H1 (cell line): ENCODE data around the gene PGM2. TPM values are rescaled to one million over a fixed set of nuclear protein-coding genes. Genes with fewer than 3 reads are reported as not detected.

Source experiments
- CTCF ChIA-PET: fragments of 300-600 bp; sonication (Branson Sonifier 250); formaldehyde crosslinking; loops from one replicate; lab custom pipeline; 2021; ENCODE audit not compliant: partially characterized antibody; lab: Charles Lee
- POLR2A ChIA-PET: fragments of 300-600 bp; sonication (Branson Sonifier 250); formaldehyde crosslinking; loops from one replicate; lab custom pipeline; 2021; ENCODE audit warnings: inconsistent platforms; ENCODE audit not compliant: partially characterized antibody; lab: Charles Lee
- DNase-seq, 2 experiments: peaks; one replicate each; pipeline versions ENCODE4 v3.0.0 to v3.0.0-alpha.2; 2010 to 2022; ENCODE audit warnings: low spot score in 2 of 2, low read depth in 1 of 2, mixed read lengths in 1 of 2
- FAIRE-seq: peaks from 2 replicates; lab custom pipeline; 2011; peaks lifted over from hg19 to GRCh38; lab: Jason Lieb, UNC
- H2AFZ ChIP-seq: 2 replicates; pipeline ENCODE4 v1.8.1; 2012; ENCODE audit warnings: low read length, inconsistent platforms
- H2AK5ac ChIP-seq: 2 replicates; pipeline ENCODE4 v1.6.1; 2013; ENCODE audit warnings: low read depth, low read length
- H2BK120ac ChIP-seq: replicated peaks from 2 replicates; pipeline ENCODE3; 2013; ENCODE audit warnings: low read depth, low read length, inconsistent platforms
- H2BK12ac ChIP-seq: 2 replicates; pipeline ENCODE4 v1.6.1; 2013; ENCODE audit warnings: low read depth, low read length
- H2BK15ac ChIP-seq: 2 replicates; pipeline ENCODE4 v1.6.1; 2013; ENCODE audit warnings: low read length
- H2BK20ac ChIP-seq: 2 replicates; pipeline ENCODE4 v1.6.1; 2013; ENCODE audit warnings: low read length
- H2BK5ac ChIP-seq: 2 replicates; pipeline ENCODE4 v1.6.1; 2013; ENCODE audit warnings: low read depth, low read length
- H3K14ac ChIP-seq: 2 replicates; pipeline ENCODE4 v1.6.1; 2013; ENCODE audit warnings: inconsistent platforms; ENCODE audit not compliant: insufficient read length
- H3K18ac ChIP-seq: 2 replicates; pipeline ENCODE4 v1.6.1; 2013; ENCODE audit warnings: low read length; ENCODE audit errors: extremely low read depth
- H3K23ac ChIP-seq: 2 replicates; pipeline ENCODE4 v1.6.1; 2013; ENCODE audit warnings: inconsistent platforms; ENCODE audit not compliant: insufficient read length
- H3K23me2 ChIP-seq: 2 replicates; pipeline ENCODE4 v1.6.1; 2013; ENCODE audit warnings: low read depth, low read length
- H3K27ac ChIP-seq: 2 replicates; pipeline ENCODE4 v1.6.1; 2011; ENCODE audit warnings: low read depth, low read length, inconsistent platforms
- H3K27me3 ChIP-seq, 4 experiments: replicated peaks in 1 of 4; 1 replicate in 1 of 4; 2 replicates in 3 of 4; pipeline versions ENCODE4 v1.6.1 to v1.8.1; 2011 to 2013; ENCODE audit warnings: low read length in 3 of 4, mild to moderate bottlenecking in 3 of 4, inconsistent platforms in 2 of 4, mixed read lengths in 2 of 4, moderate library complexity in 1 of 4; ENCODE audit not compliant: control insufficient read depth in 3 of 4, insufficient read depth in 3 of 4; ENCODE audit errors: extremely low read depth in 1 of 4
- H3K36me3 ChIP-seq, 4 experiments: 2 replicates each; pipeline versions ENCODE4 v1.6.1 to v1.8.1; 2011 to 2013; ENCODE audit warnings: mild to moderate bottlenecking in 4 of 4, low read length in 3 of 4, moderate library complexity in 2 of 4, control low read depth in 1 of 4, inconsistent platforms in 1 of 4; ENCODE audit not compliant: insufficient read depth in 4 of 4, control insufficient read depth in 2 of 4
- H3K4ac ChIP-seq: replicated peaks from 2 replicates; pipeline ENCODE3; 2013; ENCODE audit warnings: low read length, low read depth, mixed read lengths, inconsistent platforms; ENCODE audit not compliant: insufficient read length
- H3K4me1 ChIP-seq, 4 experiments: replicated peaks in 1 of 4; 1 replicate in 1 of 4; 2 replicates in 3 of 4; pipeline versions ENCODE4 v1.6.1 to v1.8.1; 2011 to 2013; ENCODE audit warnings: low read length in 3 of 4, inconsistent platforms in 2 of 4, mixed read lengths in 1 of 4; ENCODE audit not compliant: insufficient read depth in 4 of 4, control insufficient read depth in 3 of 4
- H3K4me2 ChIP-seq, 2 experiments: 2 replicates each; pipeline versions ENCODE4 v1.6.1 to v1.8.1; 2011 to 2013; ENCODE audit warnings: low read depth in 2 of 2, low read length in 2 of 2, control low read depth in 1 of 2, inconsistent platforms in 1 of 2, mild to moderate bottlenecking in 1 of 2; ENCODE audit not compliant: insufficient read depth in 1 of 2
- H3K4me3 ChIP-seq, 4 experiments: fragments of 200-600, 300-600 bp in 1 of 4; sonication (generic), shearing (Covaris generic), sonication (Bioruptor Twin) in 1 of 4; 2 replicates each; pipeline versions ENCODE4 v1.5.1 to v1.8.1; 2011 to 2016; ENCODE audit warnings: low read length in 4 of 4, low read depth in 3 of 4, control low read depth in 2 of 4, inconsistent platforms in 2 of 4, mild to moderate bottlenecking in 2 of 4, mixed read lengths in 1 of 4, moderate library complexity in 1 of 4; ENCODE audit not compliant: insufficient read depth in 2 of 4; ENCODE audit errors: extremely low read depth in 1 of 4
- H3K56ac ChIP-seq: replicated peaks from 2 replicates; pipeline ENCODE3; 2013; ENCODE audit warnings: low read depth, mild to moderate bottlenecking, mixed read lengths, low read length, inconsistent platforms; ENCODE audit not compliant: insufficient read length
- H3K79me1 ChIP-seq: 2 replicates; pipeline ENCODE4 v1.6.1; 2013; ENCODE audit warnings: low read depth, low read length, control low read depth
- H3K79me2 ChIP-seq, 2 experiments: 2 replicates each; pipeline versions ENCODE4 v1.6.1 to v1.8.1; 2012 to 2013; ENCODE audit warnings: low read length in 2 of 2, mild to moderate bottlenecking in 2 of 2, inconsistent platforms in 1 of 2; ENCODE audit not compliant: insufficient read depth in 2 of 2, control insufficient read depth in 1 of 2
- H3K9ac ChIP-seq, 4 experiments: replicated peaks in 1 of 4; 1 replicate in 1 of 4; 2 replicates in 3 of 4; pipeline versions ENCODE4 v1.6.1 to v1.8.1; 2011 to 2013; ENCODE audit warnings: low read depth in 3 of 4, low read length in 3 of 4, control low read depth in 2 of 4, mild to moderate bottlenecking in 2 of 4, moderate library complexity in 2 of 4, inconsistent platforms in 1 of 4; ENCODE audit errors: extremely low read depth in 1 of 4
- H3K9me3 ChIP-seq, 2 experiments: 2 replicates each; pipeline versions ENCODE4 v1.6.1 to v1.8.1; 2012 to 2013; ENCODE audit warnings: mild to moderate bottlenecking in 2 of 2, moderate library complexity in 2 of 2, control low read depth in 1 of 2, inconsistent platforms in 1 of 2, low read depth in 1 of 2, low read length in 1 of 2, mixed read lengths in 1 of 2; ENCODE audit not compliant: insufficient read depth in 2 of 2
- H4K20me1 ChIP-seq, 2 experiments: replicated peaks in 1 of 2; 2 replicates each; pipeline versions ENCODE3 to v1.8.1; 2011 to 2013; ENCODE audit warnings: inconsistent platforms in 2 of 2, low read length in 2 of 2, mild to moderate bottlenecking in 1 of 2; ENCODE audit not compliant: insufficient read depth in 2 of 2, control insufficient read depth in 1 of 2
- H4K5ac ChIP-seq: 2 replicates; pipeline ENCODE4 v1.6.1; 2013; ENCODE audit warnings: low read length, low read depth, mixed read lengths, inconsistent platforms; ENCODE audit not compliant: insufficient read length
- H4K8ac ChIP-seq: 2 replicates; pipeline ENCODE4 v1.8.0; 2013; ENCODE audit warnings: mild to moderate bottlenecking, moderate library complexity, low read length, inconsistent platforms; ENCODE audit not compliant: insufficient read depth; ENCODE audit errors: extremely low read depth
- H4K91ac ChIP-seq: replicated peaks from 2 replicates; pipeline ENCODE3; 2013; ENCODE audit warnings: low read length, mixed read lengths, inconsistent platforms; ENCODE audit not compliant: insufficient read length
- ASH2L ChIP-seq: fragments of 200-600, 300-600 bp; sonication (generic); IDR thresholded peaks from one replicate; pipeline ENCODE4 v1.7.1; 2017; ENCODE audit warnings: low read length
- BACH1 ChIP-seq: IDR thresholded peaks from 2 replicates; pipeline ENCODE4 v1.6.1; 2012; ENCODE audit warnings: low read length, improper control_type of control experiment
- KDM4A ChIP-seq: IDR thresholded peaks from one replicate; pipeline ENCODE4 v1.7.1; 2012; ENCODE audit warnings: low read depth, mild to moderate bottlenecking, moderate library complexity, low read length, inconsistent platforms; ENCODE audit not compliant: severe bottlenecking
- POLR2AphosphoS5 ChIP-seq: IDR thresholded peaks from 2 replicates; pipeline ENCODE4 v1.6.1; 2011; ENCODE audit warnings: low read depth, low read length
- TAF1 ChIP-seq: IDR thresholded peaks from 2 replicates; pipeline ENCODE4 v1.6.1; 2011; ENCODE audit warnings: mild to moderate bottlenecking, low read depth, low read length
- WGBS, 2 experiments: shearing (Covaris generic) in 1 of 2; methylation state at CpG; one replicate each; pipeline versions ENCODE4 v1.1.6 to v1.1.7; 2013 to 2015; ENCODE audit warnings: low lambda C conversion rate in 2 of 2, mixed read lengths in 2 of 2, inconsistent platforms in 1 of 2, low coverage in 1 of 2, missing lambda C conversion rate in 1 of 2; ENCODE audit not compliant: insufficient replicate concordance in 2 of 2, insufficient coverage in 1 of 2, insufficient read length in 1 of 2; ENCODE audit errors: extremely low coverage in 1 of 2, missing lambda C conversion rate in 1 of 2; 5-methylcytosine and 5-hydroxymethylcytosine counted together
- polyA plus RNA-seq, 7 experiments: library from polyadenylated mRNA; depleted of rRNA in 3 of 7; stranded (reverse) in 5 of 7; unstranded in 2 of 7; fragments of >200 nt in 5 of 7; fragments of 200-250 nt in 2 of 7; gene quantifications; 1 replicate in 5 of 7; 2 replicates in 1 of 7; 4 replicates in 1 of 7; pipeline versions ENCODE4 v1.2.1 to v1.2.3, GENCODE V29; 2011 to 2013; ENCODE audit warnings: missing spikeins in 2 of 7, mixed read lengths in 2 of 7
- total RNA-seq: library from RNA; stranded (reverse); fragmentation: NEBNext Ultra II Directional; extraction: Animal tissue kit (Norgen Biotek cat#: 25700); gene quantifications from 2 replicates; pipeline ENCODE4 v1.2.1, GENCODE V29; 2021
- TF ChIP-seq, protein P1 (sequence below): IDR thresholded peaks from 2 replicates; pipeline ENCODE4 v1.6.1; 2012; ENCODE audit warnings: inconsistent platforms

PGM2 gene
- total and polyA plus RNA-seq, 2 of the 8 experiments (the other 6 are each of a cell fraction or from before 2014, with no cell fraction given): 7.7 to 38.0 TPM

DNA sequence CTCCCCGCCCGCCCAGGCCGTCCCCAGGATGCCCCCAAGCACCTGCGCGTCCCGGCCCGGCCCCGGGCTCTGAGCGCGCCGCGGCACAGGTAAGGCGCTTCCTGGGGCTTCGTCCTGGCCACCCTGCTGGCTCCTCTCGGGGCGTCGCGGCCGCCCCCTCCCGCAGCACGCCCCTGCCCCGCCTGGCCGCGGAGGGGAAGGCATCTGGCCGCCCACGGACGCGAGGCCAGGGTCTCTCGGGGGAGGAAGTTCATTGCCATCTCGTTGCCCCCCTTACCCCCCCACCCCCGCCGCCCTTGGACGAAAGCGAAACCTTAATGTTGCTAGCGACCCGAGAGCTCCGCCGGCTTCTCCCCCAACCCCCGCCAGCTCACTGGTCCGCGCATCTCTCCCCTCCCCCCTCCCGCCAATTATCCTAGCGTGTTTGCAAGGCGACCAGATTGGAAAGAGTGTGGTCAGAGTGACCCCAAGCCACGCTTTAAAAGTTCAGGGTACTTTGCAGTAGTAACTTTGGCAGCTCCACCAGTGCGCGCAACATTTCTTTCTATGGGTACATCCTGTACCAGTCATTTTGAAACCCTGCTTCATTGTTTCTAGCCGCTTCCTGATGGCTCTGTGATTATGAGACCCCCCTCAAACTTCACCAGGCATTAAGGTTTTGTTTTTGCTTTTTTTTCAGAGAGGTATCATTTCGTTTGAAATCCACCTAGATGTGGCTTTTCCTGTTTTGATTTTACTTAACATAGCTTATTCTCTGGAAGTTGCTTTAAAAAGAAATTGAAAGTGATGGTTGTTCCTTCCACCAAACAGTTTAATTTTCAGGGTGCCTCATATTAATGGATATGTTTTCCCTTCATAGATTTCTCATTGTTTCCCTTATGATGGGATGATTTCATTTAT, 65.0 kb downstream of the PGM2 start:
- DNase-seq (peak in 1 of 2 experiments; percentile 70), FAIRE-seq (no peak)
- Histone ChIP-seq H3K23me2 (peaks cover 16% of the 10 kb centered on the region), H3K9ac (peak overlapping the region in 2 of 4 experiments; percentile 10 to 57; a peak in 2 of 7 replicates), H2AFZ (peak overlapping the region; percentile 94), H2BK120ac (no peak overlapping the region), H3K14ac (no peak overlapping the region), H3K79me2 (no peaks in the 10 kb centered on the region), H3K27me3 (peaks cover 17 to 35% (median 30%) of the 10 kb centered on the region in 4 experiments), H3K4ac (no peak overlapping the region), H3K4me1 (peaks cover 0 to 8% (median 4%) of the 10 kb centered on the region in 4 experiments; a peak in 5 of 7 replicates), H2BK5ac (no peak overlapping the region), H3K4me2 (peak overlapping the region; percentile 95 to 98), H3K4me3 (peak overlapping the region; percentile 62 to 86 (median 66)), H3K18ac (0 out of 2 replicates have a peak overlapping the region, but pooled peaks have one; percentile 19), H3K56ac (no peak overlapping the region)
- WGBS, 2 experiments: 7% methylated on average over 14 of the region's 49 CpGs; no CpG with 5 or more reads in 1 of the 2 experiments
- TF ChIP-seq, protein P1, sequence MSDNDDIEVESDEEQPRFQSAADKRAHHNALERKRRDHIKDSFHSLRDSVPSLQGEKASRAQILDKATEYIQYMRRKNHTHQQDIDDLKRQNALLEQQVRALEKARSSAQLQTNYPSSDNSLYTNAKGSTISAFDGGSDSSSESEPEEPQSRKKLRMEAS: peak; percentile 7; the same call in 1 of the 2 replicates
- TF ChIP-seq ASH2L (peak; percentile 73), BACH1 (no peak), TAF1 (0 out of 2 replicates have a peak, but pooled peaks have one; percentile 23), POLR2AphosphoS5 (no peak), KDM4A (peak; percentile 28)
- TF ChIP-seq, all 59 proteins: peak for 4
- Histone ChIP-seq H4K5ac (no peak overlapping the region), H3K79me1 (no peaks in the 10 kb centered on the region), H3K23ac (no peak overlapping the region), H4K8ac (no peak overlapping the region), H4K20me1 (peaks cover 0 to 3% of the 10 kb centered on the region in 2 experiments), H3K27ac (no peak overlapping the region), H4K91ac (no peak overlapping the region), H3K9me3 (no peaks in the 10 kb centered on the region), H3K36me3 (no peaks in the 10 kb centered on the region), H2AK5ac (no peak overlapping the region), H2BK20ac (no peak overlapping the region), H2BK15ac (no peak overlapping the region), H2BK12ac (no peak overlapping the region; the same call in 1 of the 2 replicates)
- ChIA-PET CTCF (interaction anchor here (0.7 kb wide), 1 partner anchor 51 kb away, joined by 3 read pairs; no protein-coding TSS in a partner anchor), POLR2A (interaction anchor here (1.0 to 1.5 kb wide), 2 partner anchors 9 to 22 kb away, joined by 3 to 4 read pairs; no protein-coding TSS in a partner anchor)
